Measurements from ENCODE around the gene DDX41. TPM values are rescaled to one million over a fixed set of nuclear protein-coding genes. Genes with fewer than 3 reads are reported as not detected.

The DDX41 gene
- total RNA-seq, 1 experiment from 2014 or later: 135 TPM

- TF ChIP-seq CTCF (IDR thresholded peaks at IDR 0.05; ENCODE audit: unreplicated experiment): no peak
- intact Hi-C loops (cut with micrococcal nuclease): no loop called here
- no peaks in the 10 kb centered on the region for H3K9me3 Mint-ChIP-seq (ENCODE audit: unreplicated experiment)
- no TSS peak for BruUV-seq (replicated peaks)
- peak overlapping the region; percentile 74 for H3K4me3 Mint-ChIP-seq (ENCODE audit: unreplicated experiment)
- H3K4me1 Mint-ChIP-seq (ENCODE audit: insufficient read depth, unreplicated experiment): peaks cover 50% of the 10 kb centered on the region
- DNase-seq (ENCODE audit: unreplicated experiment): no peak
- CTCF ChIA-PET: interaction anchor here (0.5 to 5.9 kb wide), 15 partner anchors 16 to 1591 kb away, joined by 3 to 65 read pairs (median 4); partner anchors contain the start of genes F12 and PDLIM7
- POLR2A ChIA-PET: interaction anchor here (0.7 to 2.8 kb wide), 5 partner anchors 10 to 30 kb away, joined by 3 to 14 read pairs (median 5); partner anchors contain the start of gene PDLIM7
- no peaks in the 10 kb centered on the region for H3K27me3 Mint-ChIP-seq (ENCODE audit: insufficient read depth, unreplicated experiment)
- H3K36me3 Mint-ChIP-seq (ENCODE audit: insufficient read depth, unreplicated experiment): peaks cover 3% of the 10 kb centered on the region
- no peak overlapping the region for H3K27ac Mint-ChIP-seq (ENCODE audit: low read depth, unreplicated experiment)
These were observed 44.0 kb downstream of the DDX41 start for GRCh38 chr5:177472460-177473442.

- Mint-ChIP-seq H3K27me3 (ENCODE audit: insufficient read depth, unreplicated experiment) (no peaks in the 10 kb centered on the region), H3K4me1 (ENCODE audit: insufficient read depth, unreplicated experiment) (peaks cover 46% of the 10 kb centered on the region), H3K4me3 (ENCODE audit: unreplicated experiment) (peak overlapping the region; percentile 74), H3K27ac (ENCODE audit: low read depth, unreplicated experiment) (peak overlapping the region; percentile 39), H3K9me3 (ENCODE audit: unreplicated experiment) (no peaks in the 10 kb centered on the region), H3K36me3 (ENCODE audit: insufficient read depth, unreplicated experiment) (peaks cover 10% of the 10 kb centered on the region)
- ChIA-PET POLR2A (interaction anchor here (0.7 to 2.8 kb wide), 3 partner anchors 17 to 25 kb away, joined by 4 to 14 read pairs (median 5); partner anchors contain the start of gene PDLIM7), CTCF (interaction anchor here (0.5 to 5.9 kb wide), 12 partner anchors 14 to 1592 kb away, joined by 3 to 65 read pairs (median 5); partner anchors contain the start of genes F12 and PDLIM7)
- BruUV-seq (replicated peaks): no TSS peak
- no peak for TF ChIP-seq CTCF (IDR thresholded peaks at IDR 0.05; ENCODE audit: unreplicated experiment)
- no peak for DNase-seq (ENCODE audit: unreplicated experiment)
- intact Hi-C loops (cut with micrococcal nuclease): no loop called here
These were observed 45.0 kb downstream of the DDX41 start for GRCh38 chr5:177471610-177472356.

GRCh38 chr5:177470759-177471536, 45.8 kb downstream of the DDX41 start:
- BruUV-seq (replicated peaks): TSS peak; percentile 10
- intact Hi-C loops (cut with micrococcal nuclease): no loop called here
- ChIA-PET CTCF (interaction anchor here (0.6 to 5.9 kb wide), 6 partner anchors 14 to 102 kb away, joined by 4 to 65 read pairs (median 10); partner anchors contain the start of gene PDLIM7), POLR2A (interaction anchor here (2.8 kb wide), 1 partner anchor 26 kb away, joined by 14 read pairs; the partner anchor contains the start of gene PDLIM7)
- Mint-ChIP-seq H3K27me3 (ENCODE audit: insufficient read depth, unreplicated experiment) (no peaks in the 10 kb centered on the region), H3K27ac (ENCODE audit: low read depth, unreplicated experiment) (peak overlapping the region; percentile 39), H3K4me1 (ENCODE audit: insufficient read depth, unreplicated experiment) (peaks cover 46% of the 10 kb centered on the region), H3K36me3 (ENCODE audit: insufficient read depth, unreplicated experiment) (peaks cover 17% of the 10 kb centered on the region), H3K4me3 (ENCODE audit: unreplicated experiment) (peak overlapping the region; percentile 74), H3K9me3 (ENCODE audit: unreplicated experiment) (no peaks in the 10 kb centered on the region)
- TF ChIP-seq CTCF (IDR thresholded peaks at IDR 0.05; ENCODE audit: unreplicated experiment): no peak
- DNase-seq (ENCODE audit: unreplicated experiment): no peak
